ENCODE results near the gene DHRS9.

The DHRS9 gene

DNA sequence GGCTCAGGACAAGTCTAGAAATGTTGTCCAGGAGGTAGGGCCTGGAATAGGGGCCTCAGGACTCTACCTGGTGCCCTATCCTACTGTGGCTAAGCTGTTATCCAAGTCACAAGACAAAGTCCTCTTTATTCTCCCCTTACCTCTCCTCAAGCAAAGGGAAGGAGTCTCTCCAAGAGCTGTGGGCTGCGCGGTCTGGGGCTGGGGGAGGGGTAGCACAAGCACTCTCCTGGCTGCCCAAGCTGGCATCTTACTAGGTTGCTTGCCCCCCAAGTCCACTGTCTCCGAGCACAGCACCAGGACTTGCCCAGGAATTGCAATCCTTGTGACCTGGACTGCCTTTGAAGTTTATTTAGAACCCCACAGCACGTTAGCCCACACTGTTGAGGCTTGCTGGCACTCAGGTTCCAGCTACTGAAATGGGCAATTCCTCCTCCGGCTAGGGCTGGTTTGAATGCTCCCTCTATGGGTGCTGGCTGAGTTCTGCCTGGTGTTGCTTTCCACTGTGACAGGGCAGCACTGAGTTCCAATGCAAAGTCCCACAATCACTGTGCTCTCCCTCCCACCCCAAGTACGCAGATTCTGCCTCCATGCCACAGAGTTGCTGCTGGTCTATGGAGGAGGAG, 18.5 kb downstream of the DHRS9 start:
- ATAC-seq (ENCODE audit: low read depth) (no peak), DNase-seq (ENCODE audit: low spot score) (no peak)
- TF ChIP-seq, protein P1, sequence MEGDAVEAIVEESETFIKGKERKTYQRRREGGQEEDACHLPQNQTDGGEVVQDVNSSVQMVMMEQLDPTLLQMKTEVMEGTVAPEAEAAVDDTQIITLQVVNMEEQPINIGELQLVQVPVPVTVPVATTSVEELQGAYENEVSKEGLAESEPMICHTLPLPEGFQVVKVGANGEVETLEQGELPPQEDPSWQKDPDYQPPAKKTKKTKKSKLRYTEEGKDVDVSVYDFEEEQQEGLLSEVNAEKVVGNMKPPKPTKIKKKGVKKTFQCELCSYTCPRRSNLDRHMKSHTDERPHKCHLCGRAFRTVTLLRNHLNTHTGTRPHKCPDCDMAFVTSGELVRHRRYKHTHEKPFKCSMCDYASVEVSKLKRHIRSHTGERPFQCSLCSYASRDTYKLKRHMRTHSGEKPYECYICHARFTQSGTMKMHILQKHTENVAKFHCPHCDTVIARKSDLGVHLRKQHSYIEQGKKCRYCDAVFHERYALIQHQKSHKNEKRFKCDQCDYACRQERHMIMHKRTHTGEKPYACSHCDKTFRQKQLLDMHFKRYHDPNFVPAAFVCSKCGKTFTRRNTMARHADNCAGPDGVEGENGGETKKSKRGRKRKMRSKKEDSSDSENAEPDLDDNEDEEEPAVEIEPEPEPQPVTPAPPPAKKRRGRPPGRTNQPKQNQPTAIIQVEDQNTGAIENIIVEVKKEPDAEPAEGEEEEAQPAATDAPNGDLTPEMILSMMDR (IDR thresholded peaks at IDR 0.05; ENCODE audit: poor library complexity, severe bottlenecking) = no peak
- no peaks in the 10 kb centered on the region for H3K36me3 ChIP-seq (ENCODE audit: low read depth)
- H3K4me3 ChIP-seq (ENCODE audit: severe bottlenecking) = no peak overlapping the region
- H3K9me3 ChIP-seq (ENCODE audit: severe bottlenecking) = no peaks in the 10 kb centered on the region
- no peaks in the 10 kb centered on the region for H3K27me3 ChIP-seq (ENCODE audit: insufficient read depth, poor library complexity, severe bottlenecking)
- H3K4me1 ChIP-seq (ENCODE audit: insufficient read depth, poor library complexity, severe bottlenecking) = peaks cover 17% of the 10 kb centered on the region
- H3K27ac ChIP-seq (ENCODE audit: poor library complexity, severe bottlenecking) = no peak overlapping the region

- Histone ChIP-seq H3K27ac (ENCODE audit: poor library complexity, severe bottlenecking) (no peak overlapping the region), H3K4me1 (ENCODE audit: insufficient read depth, poor library complexity, severe bottlenecking) (peaks cover 23% of the 10 kb centered on the region)
These were observed 19.8 kb downstream of the DHRS9 start for GRCh38 chr2:169089182-169089581.

GRCh38 chr2:169090133-169090820, 20.9 kb downstream of the DHRS9 start:
- ATAC-seq (ENCODE audit: low read depth) = no peak
- H3K27ac ChIP-seq (ENCODE audit: poor library complexity, severe bottlenecking) = no peak overlapping the region

More at GRCh38 chr2:169089182-169089581, 19.8 kb downstream of the DHRS9 start:
- TF ChIP-seq, protein P1 (IDR thresholded peaks at IDR 0.05; ENCODE audit: poor library complexity, severe bottlenecking) = no peak
- Histone ChIP-seq H3K4me3 (ENCODE audit: severe bottlenecking) (no peak overlapping the region), H3K9me3 (ENCODE audit: severe bottlenecking) (no peaks in the 10 kb centered on the region), H3K36me3 (ENCODE audit: low read depth) (no peaks in the 10 kb centered on the region), H3K27me3 (ENCODE audit: insufficient read depth, poor library complexity, severe bottlenecking) (no peaks in the 10 kb centered on the region)
- ATAC-seq (ENCODE audit: low read depth) (no peak), DNase-seq (ENCODE audit: low spot score) (no peak)

DNA sequence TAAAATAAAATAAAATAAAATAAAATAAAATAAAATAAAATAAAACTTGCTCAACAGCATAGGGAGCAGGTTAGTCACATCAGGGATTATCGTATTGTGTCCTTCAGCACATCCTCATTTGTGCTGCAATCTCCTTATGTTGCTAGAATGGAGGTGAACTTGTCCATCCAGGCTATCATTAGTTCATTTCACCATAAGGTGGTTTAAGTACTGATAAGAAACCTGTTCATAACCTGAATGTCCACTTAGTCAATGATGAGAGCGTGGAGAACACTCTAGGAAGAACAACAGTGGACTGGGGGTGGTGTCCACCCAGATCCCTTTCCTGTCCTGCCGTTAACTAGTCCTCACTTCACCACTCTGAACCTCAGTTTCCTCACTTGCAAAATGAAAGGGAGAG, 21.9 kb downstream of the DHRS9 start:
- TF ChIP-seq, protein P1 (IDR thresholded peaks at IDR 0.05; ENCODE audit: poor library complexity, severe bottlenecking) = no peak
- H3K9me3 ChIP-seq (ENCODE audit: severe bottlenecking) = no peaks in the 10 kb centered on the region
- H3K4me1 ChIP-seq (ENCODE audit: insufficient read depth, poor library complexity, severe bottlenecking) = peaks cover 38% of the 10 kb centered on the region
- ATAC-seq (ENCODE audit: low read depth) (no peak), DNase-seq (ENCODE audit: low spot score) (no peak)
- H3K27me3 ChIP-seq (ENCODE audit: insufficient read depth, poor library complexity, severe bottlenecking) = no peaks in the 10 kb centered on the region
- no peaks in the 10 kb centered on the region for H3K36me3 ChIP-seq (ENCODE audit: low read depth)
- peak overlapping the region; percentile 59 for H3K27ac ChIP-seq (ENCODE audit: poor library complexity, severe bottlenecking)
- no peak overlapping the region for H3K4me3 ChIP-seq (ENCODE audit: severe bottlenecking)

More at GRCh38 chr2:169090133-169090820, 20.9 kb downstream of the DHRS9 start:
- TF ChIP-seq, protein P1 (IDR thresholded peaks at IDR 0.05; ENCODE audit: poor library complexity, severe bottlenecking) = no peak
- Histone ChIP-seq H3K9me3 (ENCODE audit: severe bottlenecking) (no peaks in the 10 kb centered on the region), H3K4me3 (ENCODE audit: severe bottlenecking) (no peak overlapping the region), H3K4me1 (ENCODE audit: insufficient read depth, poor library complexity, severe bottlenecking) (peaks cover 30% of the 10 kb centered on the region), H3K36me3 (ENCODE audit: low read depth) (no peaks in the 10 kb centered on the region), H3K27me3 (ENCODE audit: insufficient read depth, poor library complexity, severe bottlenecking) (no peaks in the 10 kb centered on the region)
- no peak for DNase-seq (ENCODE audit: low spot score)
